ENCODE data around the gene CAPN1. TPM values are rescaled to one million over a fixed set of nuclear protein-coding genes. Genes with fewer than 3 reads are reported as not detected.

The CAPN1 gene
- total RNA-seq, 4 donors from 2014 or later = 86.4 to 112 (median 95.7) TPM

DNA sequence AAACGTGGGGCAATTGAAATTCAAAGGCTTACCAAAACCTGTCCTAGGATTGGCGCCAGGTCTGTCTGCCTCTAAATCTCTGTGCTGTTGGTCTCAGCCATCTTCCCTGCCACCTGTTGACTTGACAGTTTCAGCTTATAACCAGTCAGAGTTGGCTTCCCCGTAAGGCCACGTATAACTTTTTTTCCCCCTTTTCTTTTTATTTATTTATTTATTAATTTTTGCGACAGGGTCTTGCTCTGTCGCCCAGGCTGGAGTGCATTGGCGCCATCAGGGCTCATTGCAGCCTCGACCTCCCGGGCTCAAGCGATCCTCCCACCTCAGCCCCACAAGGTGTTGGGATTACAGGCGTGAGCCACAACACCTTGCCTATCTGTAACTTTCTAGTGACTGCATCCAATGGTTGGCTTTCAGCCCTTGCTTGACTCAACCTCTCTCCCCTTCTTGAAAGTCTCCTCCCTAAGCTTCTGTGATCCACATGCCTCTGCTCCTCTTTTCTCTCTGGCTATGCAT lies 46.0 kb upstream of the CAPN1 start:
- TF ChIP-seq CTCF (IDR thresholded peaks at IDR 0.05; ENCODE audit: low read depth) = no peak

DNA sequence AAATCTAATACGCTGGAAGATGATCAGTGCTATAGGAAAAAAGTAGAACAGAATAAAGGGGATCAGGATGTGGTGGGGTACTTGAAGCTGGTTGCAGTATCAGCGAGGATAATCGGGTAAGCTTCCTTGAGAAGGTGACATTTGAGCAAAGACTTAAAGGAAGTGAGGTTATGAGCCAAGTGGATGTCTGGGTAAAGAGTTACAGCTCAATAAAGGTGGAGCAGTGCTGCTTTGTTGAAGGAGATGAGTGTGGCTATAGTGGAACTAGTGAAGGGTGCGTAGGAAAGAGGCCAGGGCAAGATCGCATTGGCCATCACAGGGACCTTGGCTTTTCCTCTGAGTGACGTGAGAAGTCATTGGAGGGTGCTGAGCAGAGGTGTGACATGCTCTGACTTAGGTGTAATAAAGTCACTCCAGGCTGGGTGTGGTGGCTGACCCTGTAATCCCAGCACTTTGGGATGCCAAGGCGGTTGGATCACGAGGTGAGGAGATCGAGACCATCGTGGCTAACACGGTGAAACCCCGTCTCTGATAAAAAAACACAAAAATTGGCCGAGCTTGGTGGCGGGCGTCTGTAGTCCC lies 45.1 kb upstream of the CAPN1 start:
- no peak for TF ChIP-seq CTCF (IDR thresholded peaks at IDR 0.05; ENCODE audit: low read depth)

DNA sequence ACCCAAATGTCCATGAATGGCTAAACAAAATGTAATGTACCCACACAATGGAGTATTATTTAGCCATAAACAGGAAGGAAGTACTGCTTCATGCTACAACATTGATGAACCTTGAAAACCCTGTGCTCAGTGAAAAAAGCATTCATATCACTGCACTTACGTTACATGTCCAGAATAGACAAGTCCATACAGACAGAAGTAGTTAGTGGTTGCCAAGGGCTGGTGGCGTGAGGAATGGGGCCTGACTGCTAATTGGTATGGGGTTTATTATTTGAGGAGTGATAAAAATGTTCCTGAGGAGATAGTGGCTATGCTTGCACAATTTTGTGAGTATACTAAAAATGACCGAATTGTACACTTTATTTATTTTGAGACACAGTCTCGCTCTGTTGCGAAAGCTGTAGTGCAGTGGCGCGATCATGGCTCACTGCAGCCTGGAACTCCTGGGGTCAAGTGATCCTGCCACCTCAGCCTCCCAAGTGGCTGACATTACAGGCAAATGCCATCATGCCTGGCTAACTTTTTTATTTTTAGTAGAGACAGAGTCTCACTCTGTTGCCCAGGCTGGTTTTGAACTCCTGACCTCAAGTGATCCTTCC lies 39.7 kb upstream of the CAPN1 start:
- no peak for TF ChIP-seq CTCF (IDR thresholded peaks at IDR 0.05; ENCODE audit: low read depth)

GRCh38 chr11:65147352-65148075 lies 34.2 kb upstream of the CAPN1 start:
- TF ChIP-seq CTCF (IDR thresholded peaks at IDR 0.05; ENCODE audit: low read depth) = no peak

DNA sequence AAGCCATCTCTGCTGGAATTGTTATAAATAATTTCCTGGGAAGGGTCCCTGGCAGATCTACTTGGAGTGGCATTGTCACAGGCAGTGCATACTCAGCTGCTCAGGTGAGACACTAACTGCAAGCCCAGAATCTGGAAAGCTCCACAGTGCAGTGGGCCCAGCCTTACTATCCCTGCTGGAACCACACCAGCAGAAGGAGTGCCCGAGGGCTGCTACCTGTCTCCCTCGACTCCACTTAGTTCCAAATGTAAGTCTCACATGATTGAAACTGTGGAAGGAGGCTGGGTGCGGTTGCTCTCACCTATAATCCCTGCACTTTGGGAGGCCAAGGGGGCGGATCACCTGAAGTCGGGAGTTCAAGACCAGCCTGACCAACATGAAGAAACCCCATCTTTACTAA lies 33.1 kb upstream of the CAPN1 start:
- no peak for TF ChIP-seq CTCF (IDR thresholded peaks at IDR 0.05; ENCODE audit: low read depth)

DNA sequence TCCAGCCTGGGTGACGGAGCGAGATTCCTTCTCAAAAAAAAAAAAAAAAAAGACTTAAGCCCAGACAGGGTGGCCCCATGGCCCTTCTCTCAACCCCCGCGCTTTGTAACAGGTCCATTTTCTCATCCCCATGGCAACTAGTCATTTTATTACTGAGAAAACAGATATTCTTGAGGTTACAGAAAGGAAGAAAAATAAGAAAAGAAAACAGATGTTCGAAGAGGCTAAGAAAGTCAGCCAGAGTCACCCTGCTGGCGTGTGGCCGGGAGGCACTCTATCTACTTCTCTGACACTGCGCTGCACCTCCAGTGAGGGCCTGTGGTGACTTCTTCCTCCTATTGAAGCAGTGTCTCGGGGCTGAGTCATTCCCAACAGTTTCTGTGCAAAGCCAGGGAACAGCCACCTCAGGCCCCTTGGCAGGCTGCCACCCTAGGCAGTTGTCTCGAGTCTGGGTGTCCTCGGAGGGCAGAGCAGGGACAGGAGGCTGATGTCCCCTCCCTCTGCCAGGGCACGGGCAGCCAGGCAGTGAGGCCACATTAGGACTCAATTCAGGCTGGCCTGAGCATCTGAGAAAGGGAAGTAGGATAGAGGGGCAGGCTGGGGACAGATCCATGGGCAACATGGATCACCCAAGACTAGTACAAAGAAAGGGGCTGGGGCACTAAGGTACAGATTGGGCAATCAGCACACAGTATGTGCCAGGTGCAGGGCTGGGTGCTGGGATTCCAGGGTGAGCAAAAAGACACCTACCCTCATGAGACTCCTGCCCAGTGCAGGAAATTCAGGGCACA lies 31.0 kb upstream of the CAPN1 start:
- TF ChIP-seq CTCF (IDR thresholded peaks at IDR 0.05; ENCODE audit: low read depth) = no peak
